Loucy (cell line): Measurements from ENCODE around the gene KCNH1.

ENCODE experiments used
- H2AFZ ChIP-seq: fragments of 200-600 bp; sonication (generic); 2 replicates; pipeline ENCODE4 v1.6.0; 2016; ENCODE audit warnings: antibody characterized with exemption, mild to moderate bottlenecking, low read length, moderate library complexity
- H3F3A ChIP-seq: fragments of 200-600 bp; 2 replicates; pipeline ENCODE4 v1.6.0; 2016; ENCODE audit warnings: antibody characterized with exemption, low read depth, mild to moderate bottlenecking
- H3K27me3 ChIP-seq: fragments of 200-600 bp; sonication (generic); 2 replicates; pipeline ENCODE4 v1.6.1; 2014; ENCODE audit warnings: low read length, mild to moderate bottlenecking; ENCODE audit not compliant: insufficient read depth, poor library complexity, severe bottlenecking
- H3K36me3 ChIP-seq: fragments of 200-600 bp; sonication (generic); 2 replicates; pipeline ENCODE4 v1.6.1; 2016; ENCODE audit warnings: low read length; ENCODE audit not compliant: insufficient read depth
- H3K4me1 ChIP-seq: fragments of 200-600 bp; sonication (generic); 2 replicates; pipeline ENCODE4 v1.5.1; 2014; ENCODE audit warnings: low read length, mild to moderate bottlenecking; ENCODE audit not compliant: insufficient read depth, poor library complexity, severe bottlenecking
- H3K4me2 ChIP-seq: fragments of 200-600 bp; sonication (generic); 2 replicates; pipeline ENCODE4 v1.6.0; 2014; ENCODE audit warnings: antibody characterized with exemption, low read length, low read depth, mild to moderate bottlenecking; ENCODE audit not compliant: poor library complexity, severe bottlenecking
- H3K4me3 ChIP-seq: fragments of 200-600 bp; sonication (generic); 2 replicates; pipeline ENCODE4 v1.5.1; 2014; ENCODE audit warnings: low read length, mild to moderate bottlenecking, mixed read lengths; ENCODE audit not compliant: poor library complexity, severe bottlenecking
- H3K79me2 ChIP-seq: fragments of 200-600 bp; sonication (generic); 2 replicates; pipeline ENCODE4 v1.6.1; 2014; ENCODE audit warnings: low read length; ENCODE audit not compliant: insufficient read depth
- H3K9ac ChIP-seq: fragments of 200-600 bp; sonication (generic); 2 replicates; pipeline ENCODE4 v1.6.0; 2014; ENCODE audit warnings: mild to moderate bottlenecking, low read depth, low read length, moderate library complexity; ENCODE audit not compliant: poor library complexity, severe bottlenecking
- H3K9me2 ChIP-seq: fragments of 200-600 bp; sonication (generic); replicated peaks from 2 replicates; pipeline ENCODE4 v1.6.1; 2016; ENCODE audit warnings: low read depth, low read length, mixed read lengths
- H3K9me3 ChIP-seq: fragments of 200-600 bp; sonication (generic); 2 replicates; pipeline ENCODE4 v1.6.1; 2014; ENCODE audit warnings: mild to moderate bottlenecking, antibody characterized with exemption, low read length, low read depth; ENCODE audit not compliant: insufficient read depth
- H4K20me1 ChIP-seq: fragments of 200-600 bp; sonication (generic); 2 replicates; pipeline ENCODE4 v1.6.0; 2014; ENCODE audit warnings: antibody characterized with exemption, low read length, mild to moderate bottlenecking; ENCODE audit not compliant: insufficient read depth, poor library complexity, severe bottlenecking
- EZH2phosphoT487 ChIP-seq: fragments of 200-600 bp; IDR thresholded peaks from 2 replicates; pipeline ENCODE4 v1.6.1; 2018; ENCODE audit warnings: antibody characterized with exemption, mild to moderate bottlenecking, moderate library complexity, borderline replicate concordance
- TF ChIP-seq, protein P1 (sequence below): fragments of 200-600 bp; sonication (generic); conservative IDR thresholded peaks from 2 replicates; pipeline ENCODE4 v1.5.1; 2014; ENCODE audit warnings: mild to moderate bottlenecking, antibody characterized with exemption, low read length

Gene KCNH1

GRCh38 chr1:211145944-211146343, 12.0 kb upstream of the KCNH1 start:
- Histone ChIP-seq H3K9me2 (no peaks in the 10 kb centered on the region), H3K4me3 (no peak overlapping the region), H3K79me2 (no peaks in the 10 kb centered on the region), H3K27me3 (no peaks in the 10 kb centered on the region), H2AFZ (no peak overlapping the region), H3F3A (no peaks in the 10 kb centered on the region), H3K4me1 (no peaks in the 10 kb centered on the region), H3K36me3 (no peaks in the 10 kb centered on the region), H3K9ac (no peak overlapping the region), H3K9me3 (no peaks in the 10 kb centered on the region), H3K4me2 (no peak overlapping the region), H4K20me1 (no peaks in the 10 kb centered on the region)
- no peak for TF ChIP-seq EZH2phosphoT487
- TF ChIP-seq, protein P1, sequence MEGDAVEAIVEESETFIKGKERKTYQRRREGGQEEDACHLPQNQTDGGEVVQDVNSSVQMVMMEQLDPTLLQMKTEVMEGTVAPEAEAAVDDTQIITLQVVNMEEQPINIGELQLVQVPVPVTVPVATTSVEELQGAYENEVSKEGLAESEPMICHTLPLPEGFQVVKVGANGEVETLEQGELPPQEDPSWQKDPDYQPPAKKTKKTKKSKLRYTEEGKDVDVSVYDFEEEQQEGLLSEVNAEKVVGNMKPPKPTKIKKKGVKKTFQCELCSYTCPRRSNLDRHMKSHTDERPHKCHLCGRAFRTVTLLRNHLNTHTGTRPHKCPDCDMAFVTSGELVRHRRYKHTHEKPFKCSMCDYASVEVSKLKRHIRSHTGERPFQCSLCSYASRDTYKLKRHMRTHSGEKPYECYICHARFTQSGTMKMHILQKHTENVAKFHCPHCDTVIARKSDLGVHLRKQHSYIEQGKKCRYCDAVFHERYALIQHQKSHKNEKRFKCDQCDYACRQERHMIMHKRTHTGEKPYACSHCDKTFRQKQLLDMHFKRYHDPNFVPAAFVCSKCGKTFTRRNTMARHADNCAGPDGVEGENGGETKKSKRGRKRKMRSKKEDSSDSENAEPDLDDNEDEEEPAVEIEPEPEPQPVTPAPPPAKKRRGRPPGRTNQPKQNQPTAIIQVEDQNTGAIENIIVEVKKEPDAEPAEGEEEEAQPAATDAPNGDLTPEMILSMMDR: no peak

- Histone ChIP-seq H3K4me1 (peaks cover 10% of the 10 kb centered on the region), H3K36me3 (no peaks in the 10 kb centered on the region), H3F3A (no peaks in the 10 kb centered on the region), H3K9me3 (no peaks in the 10 kb centered on the region), H3K9ac (no peak overlapping the region), H2AFZ (no peak overlapping the region), H3K79me2 (no peaks in the 10 kb centered on the region), H3K4me2 (no peak overlapping the region), H3K27me3 (no peaks in the 10 kb centered on the region), H4K20me1 (no peaks in the 10 kb centered on the region), H3K9me2 (no peaks in the 10 kb centered on the region), H3K4me3 (no peak overlapping the region)
- TF ChIP-seq, protein P1: peak; percentile 86
- no peak for TF ChIP-seq EZH2phosphoT487
Observed at GRCh38 chr1:211135342-211135950, 1.5 kb upstream of the KCNH1 start.

DNA sequence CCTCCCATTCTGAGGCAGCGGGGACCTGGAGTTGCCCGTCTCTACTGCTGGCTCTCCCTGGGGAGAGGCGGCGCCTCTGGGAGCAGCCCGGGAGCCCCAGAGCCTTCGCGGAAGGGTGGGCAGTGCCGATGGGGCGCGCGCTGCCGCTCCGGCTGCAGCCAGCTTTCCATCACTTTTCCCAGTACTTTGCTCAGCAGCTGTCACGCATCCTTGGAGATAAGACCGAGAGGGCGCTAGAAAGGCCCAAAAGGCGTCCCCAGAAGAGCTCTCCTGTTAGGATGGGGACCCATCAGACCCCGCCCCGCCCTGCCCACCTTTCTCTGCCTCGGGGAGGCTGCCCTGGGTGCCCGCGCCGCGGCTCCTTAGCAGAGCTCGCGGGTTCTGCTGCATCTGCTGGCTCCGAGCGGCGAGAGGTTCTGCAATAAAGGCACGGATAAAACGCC, 534 bp downstream of the KCNH1 start:
- TF ChIP-seq, protein P1: no peak
- no peak for TF ChIP-seq EZH2phosphoT487
- H2AFZ ChIP-seq: no peak overlapping the region
- H3K9me3 ChIP-seq: no peaks in the 10 kb centered on the region
- H3K9ac ChIP-seq: no peak overlapping the region
- H3F3A ChIP-seq: no peaks in the 10 kb centered on the region
- H3K27me3 ChIP-seq: no peaks in the 10 kb centered on the region
- no peaks in the 10 kb centered on the region for H4K20me1 ChIP-seq
- H3K4me3 ChIP-seq: no peak overlapping the region
- H3K36me3 ChIP-seq: no peaks in the 10 kb centered on the region
- no peak overlapping the region for H3K4me2 ChIP-seq
- H3K9me2 ChIP-seq: no peaks in the 10 kb centered on the region
- H3K79me2 ChIP-seq: no peaks in the 10 kb centered on the region
- H3K4me1 ChIP-seq: peaks cover 10% of the 10 kb centered on the region
